Neural cell (in vitro differentiated cells): ENCODE measurements around the gene GDAP2.

Source experiments
- CTCF ChIP-seq: fragments of 450-650 bp; IDR thresholded peaks from 2 replicates; pipeline ENCODE4 v1.5.1; 2014; ENCODE audit warnings: antibody characterized with exemption, mild to moderate bottlenecking, moderate library complexity; ENCODE audit not compliant: poor library complexity, severe bottlenecking
- EP300 ChIP-seq: fragments of 450-650 bp; conservative IDR thresholded peaks from 2 replicates; pipeline ENCODE4 v1.6.1; 2014; ENCODE audit warnings: antibody characterized with exemption, mild to moderate bottlenecking, moderate library complexity; ENCODE audit not compliant: poor library complexity, severe bottlenecking

GRCh38 chr1:117886101-117886795 lies 43.2 kb downstream of the GDAP2 start:
- no peak for TF ChIP-seq CTCF
- TF ChIP-seq EP300 = no peak
